Ascending aorta (tissue), 2 donors: ENCODE measurements around the gene PTPRA. TPM values are rescaled to one million over a fixed set of nuclear protein-coding genes. Genes with fewer than 3 reads are reported as not detected.

ENCODE experiments used
- DNase-seq, 2 donors: peaks; one replicate each; pipeline ENCODE4 v3.0.0-alpha.2; 2019; ENCODE audit warnings: low spot score in 2 of 2
- H3K27ac ChIP-seq, 2 donors: fragments of 200-600 bp; sonication (generic); one replicate each; pipeline ENCODE4 v1.5.1; 2016 to 2017; ENCODE audit warnings: mild to moderate bottlenecking in 1 of 2
- H3K27me3 ChIP-seq: fragments of 200-600 bp; sonication (generic); one replicate; pipeline ENCODE4 v1.5.1; 2017
- H3K36me3 ChIP-seq, 2 donors: fragments of 200-600 bp; sonication (generic); one replicate each; pipeline ENCODE4 v1.5.1; 2016
- H3K4me1 ChIP-seq, 2 donors: fragments of 200-600 bp; sonication (generic); one replicate each; pipeline ENCODE4 v1.5.1; 2016 to 2017; ENCODE audit warnings: mild to moderate bottlenecking in 1 of 2
- H3K4me3 ChIP-seq, 2 donors: fragments of 200-600 bp; sonication (generic); one replicate each; pipeline ENCODE4 v1.5.1; 2016 to 2017; ENCODE audit warnings: mild to moderate bottlenecking in 1 of 2
- H3K9me3 ChIP-seq, 2 donors: fragments of 200-600 bp; sonication (generic); one replicate each; pipeline ENCODE4 v1.5.1; 2016
- intact Hi-C: fragments of 100-400 bp; cut with DNase I; formaldehyde crosslinking; loops from one replicate; pipeline ENCODE4 v1.15.1; 2023
- total RNA-seq: library from RNA; depleted of rRNA; stranded (reverse); fragments of >200 nt; gene quantifications from one replicate; pipeline ENCODE4 v1.1.0, GENCODE V29; 2016
- TF ChIP-seq, protein P1 (sequence below), 3 experiments: fragments of 200-600 bp in 2 of 3; fragments of 450-650 bp in 1 of 3; sonication (generic) in 2 of 3; IDR thresholded peaks; one replicate each; pipeline ENCODE4 v1.5.1; 2016 to 2019; ENCODE audit warnings: antibody characterized with exemption in 3 of 3, mild to moderate bottlenecking in 1 of 3, moderate library complexity in 1 of 3

The PTPRA gene
- total RNA-seq, 1 donor from 2014 or later = 24.2 TPM

- intact Hi-C loops = no loop called here
- H3K4me1 ChIP-seq = no peaks in the 10 kb centered on the region
- DNase-seq = no peak
- H3K36me3 ChIP-seq = peaks cover 4 to 21% of the 10 kb centered on the region in 2 donors
- no peak overlapping the region for H3K4me3 ChIP-seq
- H3K27ac ChIP-seq = no peak overlapping the region
- TF ChIP-seq, protein P1, sequence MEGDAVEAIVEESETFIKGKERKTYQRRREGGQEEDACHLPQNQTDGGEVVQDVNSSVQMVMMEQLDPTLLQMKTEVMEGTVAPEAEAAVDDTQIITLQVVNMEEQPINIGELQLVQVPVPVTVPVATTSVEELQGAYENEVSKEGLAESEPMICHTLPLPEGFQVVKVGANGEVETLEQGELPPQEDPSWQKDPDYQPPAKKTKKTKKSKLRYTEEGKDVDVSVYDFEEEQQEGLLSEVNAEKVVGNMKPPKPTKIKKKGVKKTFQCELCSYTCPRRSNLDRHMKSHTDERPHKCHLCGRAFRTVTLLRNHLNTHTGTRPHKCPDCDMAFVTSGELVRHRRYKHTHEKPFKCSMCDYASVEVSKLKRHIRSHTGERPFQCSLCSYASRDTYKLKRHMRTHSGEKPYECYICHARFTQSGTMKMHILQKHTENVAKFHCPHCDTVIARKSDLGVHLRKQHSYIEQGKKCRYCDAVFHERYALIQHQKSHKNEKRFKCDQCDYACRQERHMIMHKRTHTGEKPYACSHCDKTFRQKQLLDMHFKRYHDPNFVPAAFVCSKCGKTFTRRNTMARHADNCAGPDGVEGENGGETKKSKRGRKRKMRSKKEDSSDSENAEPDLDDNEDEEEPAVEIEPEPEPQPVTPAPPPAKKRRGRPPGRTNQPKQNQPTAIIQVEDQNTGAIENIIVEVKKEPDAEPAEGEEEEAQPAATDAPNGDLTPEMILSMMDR (IDR thresholded peaks at IDR 0.05) = no peak
- H3K9me3 ChIP-seq = no peaks in the 10 kb centered on the region
- H3K27me3 ChIP-seq = no peaks in the 10 kb centered on the region
Measured at GRCh38 chr20:2972126-2972525, 98.8 kb downstream of the PTPRA start.

- no peak overlapping the region for H3K4me3 ChIP-seq
- no peak for DNase-seq
- H3K9me3 ChIP-seq = no peaks in the 10 kb centered on the region
- H3K27ac ChIP-seq = no peak overlapping the region
- peaks cover 4 to 9% of the 10 kb centered on the region in 2 donors for H3K36me3 ChIP-seq
- TF ChIP-seq, protein P1 (IDR thresholded peaks at IDR 0.05) = no peak
- no peaks in the 10 kb centered on the region for H3K27me3 ChIP-seq
- no peaks in the 10 kb centered on the region for H3K4me1 ChIP-seq
- intact Hi-C loops = no loop called here
Measured at GRCh38 chr20:2973574-2973973, 100.3 kb downstream of the PTPRA start.

DNA sequence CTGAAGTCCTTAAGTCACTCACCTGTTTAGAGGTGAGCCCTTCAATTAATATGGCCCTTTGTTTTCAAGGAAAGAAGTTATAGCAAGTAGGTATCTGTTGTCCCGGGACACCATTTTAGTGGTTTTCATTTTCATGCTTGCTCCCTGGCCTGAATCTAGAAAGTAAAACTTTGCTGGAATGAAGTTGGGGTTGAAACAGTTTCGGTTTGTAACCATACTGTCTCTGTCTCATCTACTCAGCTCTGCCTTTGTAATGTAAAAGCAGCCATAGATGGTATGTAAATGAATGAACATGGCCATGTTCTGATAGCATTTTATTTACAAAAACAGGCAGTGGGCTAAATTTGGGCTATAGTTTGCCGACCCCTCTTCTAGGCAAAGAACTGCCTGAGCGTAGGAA, 105.2 kb downstream of the PTPRA start:
- Histone ChIP-seq H3K36me3 (peaks cover 0 to 2% of the 10 kb centered on the region in 2 donors), H3K4me3 (no peak overlapping the region), H3K4me1 (no peaks in the 10 kb centered on the region), H3K27ac (no peak overlapping the region), H3K9me3 (no peaks in the 10 kb centered on the region), H3K27me3 (no peaks in the 10 kb centered on the region)
- DNase-seq = no peak
- intact Hi-C loops = no loop called here
- TF ChIP-seq, protein P1 (IDR thresholded peaks at IDR 0.05) = no peak

DNA sequence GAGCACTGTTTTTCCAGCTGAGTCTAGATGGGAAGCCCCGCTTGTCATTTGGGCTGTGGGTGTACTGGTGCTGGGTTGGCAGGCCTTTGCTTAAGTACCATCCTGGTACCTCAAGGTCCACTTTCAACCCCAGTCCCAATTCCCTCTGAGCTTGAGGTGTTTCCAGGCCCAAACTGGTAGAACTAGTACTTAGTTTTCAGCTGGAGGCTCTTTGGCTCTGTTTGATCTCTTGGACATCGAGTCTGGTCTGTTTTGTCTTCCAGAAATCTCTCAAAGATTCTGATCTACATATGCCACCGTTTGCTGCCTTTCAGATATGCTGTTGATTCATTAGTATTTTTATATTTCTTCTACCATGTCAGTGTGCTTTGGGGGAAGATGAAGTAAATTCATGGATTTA, 108.4 kb downstream of the PTPRA start:
- no peak for DNase-seq
- Histone ChIP-seq H3K27ac (no peak overlapping the region), H3K36me3 (peaks cover 0 to 23% of the 10 kb centered on the region in 2 donors), H3K4me3 (no peak overlapping the region), H3K4me1 (no peaks in the 10 kb centered on the region), H3K9me3 (no peaks in the 10 kb centered on the region), H3K27me3 (no peaks in the 10 kb centered on the region)
- intact Hi-C loops = no loop called here
- TF ChIP-seq, protein P1 (IDR thresholded peaks at IDR 0.05) = no peak

GRCh38 chr20:2983508-2983907, 110.2 kb downstream of the PTPRA start:
- Histone ChIP-seq H3K27ac (no peak overlapping the region), H3K9me3 (no peaks in the 10 kb centered on the region), H3K4me3 (no peak overlapping the region), H3K27me3 (no peaks in the 10 kb centered on the region), H3K4me1 (no peaks in the 10 kb centered on the region), H3K36me3 (peaks cover 15 to 42% of the 10 kb centered on the region in 2 donors)
- intact Hi-C loops = no loop called here
- TF ChIP-seq, protein P1 (IDR thresholded peaks at IDR 0.05) = no peak
- DNase-seq = no peak

- Histone ChIP-seq H3K27ac (no peak overlapping the region), H3K4me1 (no peaks in the 10 kb centered on the region), H3K4me3 (no peak overlapping the region), H3K36me3 (peaks cover 20 to 48% of the 10 kb centered on the region in 2 donors), H3K9me3 (no peaks in the 10 kb centered on the region), H3K27me3 (no peaks in the 10 kb centered on the region)
- DNase-seq = no peak
- intact Hi-C loops = no loop called here
- TF ChIP-seq, protein P1 (IDR thresholded peaks at IDR 0.05) = no peak
Measured at GRCh38 chr20:2984028-2984501, 110.8 kb downstream of the PTPRA start.
